HCT116 (cell line): Measurements from ENCODE around the gene PARVG. TPM values are rescaled to one million over a fixed set of nuclear protein-coding genes. Genes with fewer than 3 reads are reported as not detected.

Source experiments
- ATAC-seq: fragments of 200-7000 bp; cut with Tn5 transposase; 2 replicates; pipeline ENCODE4 v1.9.1; 2020; ENCODE audit warnings: mild to moderate bottlenecking, moderate library complexity
- BruUV-seq: library from RNA; stranded (reverse); fragments of 400-500 nt; replicated peaks from 2 replicates; lab custom pipeline; 2021; lab: Mats Ljungman, UMichigan
- CTCF ChIA-PET: fragments of 300-600 bp; sonication (Branson Sonifier 250); formaldehyde crosslinking; loops from one replicate; lab custom pipeline; 2021; ENCODE audit warnings: antibody characterized with exemption; lab: Charles Lee
- POLR2A ChIA-PET: fragments of 300-600, 350-600 bp; sonication (Branson Sonifier 250); formaldehyde crosslinking; loops from one replicate; lab custom pipeline; 2021; ENCODE audit warnings: antibody characterized with exemption; lab: Charles Lee
- RAD21 ChIA-PET, 2 experiments: fragments of 300-600 bp; sonication (Branson Sonifier 250); formaldehyde crosslinking; loops; one replicate each; lab custom pipeline; 2023; ENCODE audit warnings: low total read pairs in 2 of 2; ENCODE audit not compliant: uncharacterized antibody in 2 of 2, unreplicated experiment in 2 of 2, low non-redundant PET in 1 of 2; lab: Charles Lee
- DNase-seq: peaks from one replicate; pipeline ENCODE4 v3.0.0-alpha.2; 2010; ENCODE audit warnings: low read depth, low spot score
- H2AFZ ChIP-seq: fragments of 200-600 bp; shearing (Covaris generic), sonication (generic); 2 replicates; pipeline ENCODE4 v1.6.1; 2017; ENCODE audit warnings: low read depth, mixed run types, mixed read lengths, antibody characterized with exemption, low read length; ENCODE audit not compliant: poor library complexity, severe bottlenecking
- H3K27ac ChIP-seq: 2 replicates; pipeline ENCODE4 v1.5.1; 2012; ENCODE audit warnings: low read depth, low read length
- H3K27me3 ChIP-seq: fragments of 200-600 bp; sonication (generic); 2 replicates; pipeline ENCODE4 v1.6.1; 2016; ENCODE audit warnings: mixed run types, low read length, mixed read lengths; ENCODE audit not compliant: insufficient read depth
- H3K36me3 ChIP-seq, 2 experiments: fragments of 200-500 bp in 1 of 2; fragments of 200-600 bp in 1 of 2; sonication (Bioruptor generic) in 1 of 2; sonication (generic) in 1 of 2; 2 replicates each; pipeline versions ENCODE4 v1.5.1 to v1.6.1; 2014 to 2016; ENCODE audit warnings: low read length in 2 of 2, inconsistent platforms in 1 of 2, mixed read lengths in 1 of 2, mixed run types in 1 of 2; ENCODE audit not compliant: insufficient read depth in 2 of 2, control insufficient read depth in 1 of 2
- H3K4me1 ChIP-seq, 2 experiments: fragments of 200-600 bp in 1 of 2; sonication (generic) in 1 of 2; 2 replicates each; pipeline versions ENCODE4 v1.5.1 to v1.6.1; 2012 to 2017; ENCODE audit warnings: low read length in 2 of 2, inconsistent platforms in 1 of 2, mild to moderate bottlenecking in 1 of 2, mixed read lengths in 1 of 2, mixed run types in 1 of 2, moderate library complexity in 1 of 2; ENCODE audit not compliant: insufficient read depth in 2 of 2, control insufficient read depth in 1 of 2
- H3K4me2 ChIP-seq: fragments of 200-600 bp; sonication (generic); 2 replicates; pipeline ENCODE4 v1.6.1; 2017; ENCODE audit warnings: mixed run types, low read length, mixed read lengths
- H3K4me3 ChIP-seq, 2 experiments: fragments of 200-600 bp in 1 of 2; sonication (generic) in 1 of 2; replicated peaks in 1 of 2; 2 replicates each; pipeline ENCODE4 v1.5.1; 2011 to 2016; ENCODE audit warnings: low read length in 2 of 2, control low read depth in 1 of 2, low read depth in 1 of 2, mild to moderate bottlenecking in 1 of 2, mixed read lengths in 1 of 2, mixed run types in 1 of 2
- H3K79me2 ChIP-seq: fragments of 200-600 bp; sonication (generic); 2 replicates; pipeline ENCODE4 v1.6.1; 2017; ENCODE audit warnings: mild to moderate bottlenecking, mixed run types, low read length, moderate library complexity, mixed read lengths; ENCODE audit not compliant: insufficient read depth
- H3K9ac ChIP-seq: fragments of 200-600 bp; sonication (generic); 2 replicates; pipeline ENCODE4 v1.6.1; 2016; ENCODE audit warnings: low read length, mixed read lengths
- H3K9me2 ChIP-seq: fragments of 200-600 bp; sonication (generic), shearing (Covaris generic); 2 replicates; pipeline ENCODE4 v1.6.1; 2017; ENCODE audit warnings: mixed run types, mild to moderate bottlenecking, moderate library complexity; ENCODE audit not compliant: insufficient read depth
- H3K9me3 ChIP-seq, 2 experiments: fragments of 200-500 bp in 1 of 2; fragments of 200-600 bp in 1 of 2; sonication (Bioruptor generic) in 1 of 2; sonication (generic) in 1 of 2; 2 replicates each; pipeline ENCODE4 v1.6.1; 2014 to 2017; ENCODE audit warnings: low read length in 2 of 2, mixed read lengths in 2 of 2, inconsistent platforms in 1 of 2, low read depth in 1 of 2, mild to moderate bottlenecking in 1 of 2, mixed run types in 1 of 2, moderate library complexity in 1 of 2; ENCODE audit not compliant: control insufficient read depth in 1 of 2, insufficient read depth in 1 of 2
- H4K20me1 ChIP-seq: fragments of 200-600 bp; sonication (generic), shearing (Covaris generic); 2 replicates; pipeline ENCODE4 v1.6.1; 2017; ENCODE audit warnings: mixed run types, mild to moderate bottlenecking, moderate library complexity; ENCODE audit not compliant: insufficient read depth
- ATF3 ChIP-seq: IDR thresholded peaks from 2 replicates; pipeline ENCODE4 v1.6.1; 2012
- CBX3 ChIP-seq: IDR thresholded peaks from 2 replicates; pipeline ENCODE4 v1.6.1; 2012; ENCODE audit warnings: low read depth
- CEBPB ChIP-seq: IDR thresholded peaks from 2 replicates; pipeline ENCODE4 v1.6.1; 2012; ENCODE audit warnings: low read depth
- CTCF ChIP-seq, 3 experiments: fragments of 200-600 bp in 1 of 3; sonication (generic) in 1 of 3; IDR thresholded peaks in 2 of 3; conservative IDR thresholded peaks in 1 of 3; 2 replicates each; pipeline ENCODE4 v1.5.1; 2012 to 2017; ENCODE audit warnings: low read depth in 2 of 3, low read length in 2 of 3, antibody characterized with exemption in 1 of 3, borderline replicate concordance in 1 of 3, control low read depth in 1 of 3, mild to moderate bottlenecking in 1 of 3, mixed read lengths in 1 of 3, mixed run types in 1 of 3, moderate library complexity in 1 of 3; ENCODE audit not compliant: insufficient read depth in 1 of 3
- EGR1 ChIP-seq: IDR thresholded peaks from 2 replicates; pipeline ENCODE4 v1.6.1; 2012; ENCODE audit warnings: low read depth
- EZH2 ChIP-seq: fragments of 200-600 bp; sonication (generic); IDR thresholded peaks from 2 replicates; pipeline ENCODE4 v1.6.1; 2017; ENCODE audit warnings: antibody characterized with exemption, mixed run types
- FOSL1 ChIP-seq: IDR thresholded peaks from 2 replicates; pipeline ENCODE4 v1.6.1; 2012; ENCODE audit warnings: low read depth
- JUND ChIP-seq: IDR thresholded peaks from 2 replicates; pipeline ENCODE4 v1.6.1; 2012
- POLR2A ChIP-seq: IDR thresholded peaks from 2 replicates; pipeline ENCODE4 v1.7.0; 2011; ENCODE audit warnings: borderline replicate concordance; ENCODE audit not compliant: insufficient read depth, insufficient read length; ENCODE audit errors: extremely low read depth
- POLR2AphosphoS5 ChIP-seq: IDR thresholded peaks from 2 replicates; pipeline ENCODE4 v1.6.1; 2011; ENCODE audit warnings: mild to moderate bottlenecking, low read depth, low read length, moderate library complexity
- SIN3A ChIP-seq: IDR thresholded peaks from 2 replicates; pipeline ENCODE4 v1.6.1; 2012; ENCODE audit warnings: low read depth
- SP1 ChIP-seq: IDR thresholded peaks from 2 replicates; pipeline ENCODE4 v1.6.1; 2012; ENCODE audit warnings: low read depth
- SRF ChIP-seq: IDR thresholded peaks from 2 replicates; pipeline ENCODE4 v1.6.1; 2012; ENCODE audit warnings: low read depth
- TCF7L2 ChIP-seq: IDR thresholded peaks from 2 replicates; pipeline ENCODE4 v1.7.0; 2011; ENCODE audit warnings: borderline replicate concordance, inconsistent platforms; ENCODE audit not compliant: insufficient read depth, insufficient read length; ENCODE audit errors: extremely low read depth
- YY1 ChIP-seq: IDR thresholded peaks from 2 replicates; pipeline ENCODE4 v1.6.1; 2011; ENCODE audit warnings: low read length, low read depth, moderate library complexity, mild to moderate bottlenecking; ENCODE audit not compliant: insufficient replicate concordance; ENCODE audit errors: extremely low read depth
- ZBTB33 ChIP-seq: IDR thresholded peaks from 2 replicates; pipeline ENCODE4 v1.6.1; 2011; ENCODE audit warnings: mild to moderate bottlenecking, low read length, moderate library complexity; ENCODE audit not compliant: insufficient replicate concordance; ENCODE audit errors: extremely low read depth
- ZFX ChIP-seq: fragments of 450-650 bp; IDR thresholded peaks from 2 replicates; pipeline ENCODE4 v1.6.1; 2017
- ZNF274 ChIP-seq: fragments of 200-500 bp; sonication (Bioruptor generic); IDR thresholded peaks from 2 replicates; pipeline ENCODE4 v1.6.1; 2014; ENCODE audit warnings: mild to moderate bottlenecking, low read depth, low read length, inconsistent platforms
- intact Hi-C: fragments of 100-400 bp; cut with micrococcal nuclease; formaldehyde crosslinking; loops from 2 replicates; pipeline ENCODE4 v1.10.0; 2022
- total RNA-seq: library from RNA; stranded (reverse); gene quantifications from one replicate; pipeline ENCODE4 v1.2.1, GENCODE V29; 2021; ENCODE audit not compliant: unreplicated experiment
- TF ChIP-seq, protein P1 (sequence below): IDR thresholded peaks from 2 replicates; pipeline ENCODE4 v1.6.1; 2012

Gene PARVG
- total RNA-seq, 1 experiment from 2014 or later, result 0.57 TPM

DNA sequence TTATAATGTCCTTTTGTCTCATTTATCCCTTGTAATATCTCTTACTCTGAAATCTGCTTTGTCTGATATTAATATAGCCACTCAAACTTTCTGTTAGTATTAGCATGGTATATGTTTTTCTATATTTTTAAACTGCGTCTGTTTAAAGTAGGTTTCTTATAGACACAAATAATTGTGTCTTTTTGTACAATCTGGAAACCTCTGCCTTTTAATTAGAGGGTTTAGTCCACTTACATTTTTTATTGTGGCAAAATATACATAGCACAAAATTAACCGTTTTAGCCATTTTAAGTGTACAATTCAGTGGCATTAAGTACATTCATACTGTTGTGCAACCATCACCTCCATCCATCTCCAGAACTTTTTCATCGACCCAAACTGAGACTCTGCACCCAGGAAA is 28.6 kb downstream of the PARVG start:
- Histone ChIP-seq H3K9me3 (no peaks in the 10 kb centered on the region), H2AFZ (no peak overlapping the region), H3K4me2 (no peak overlapping the region), H3K4me1 (no peaks in the 10 kb centered on the region), H3K36me3 (no peaks in the 10 kb centered on the region), H3K4me3 (no peak overlapping the region), H3K9ac (no peak overlapping the region), H3K79me2 (no peaks in the 10 kb centered on the region), H3K27ac (no peak overlapping the region), H3K9me2 (no peaks in the 10 kb centered on the region), H4K20me1 (no peaks in the 10 kb centered on the region), H3K27me3 (peaks cover 12% of the 10 kb centered on the region)
- RAD21 ChIA-PET, result no interaction called here
- no peak for ATAC-seq
- no peak for TF ChIP-seq TCF7L2
- TF ChIP-seq JUND, result no peak
- no peak for TF ChIP-seq ZNF274
- TF ChIP-seq EGR1, result no peak
- TF ChIP-seq ZBTB33, result no peak
- no peak for TF ChIP-seq SP1
- TF ChIP-seq, protein P1, sequence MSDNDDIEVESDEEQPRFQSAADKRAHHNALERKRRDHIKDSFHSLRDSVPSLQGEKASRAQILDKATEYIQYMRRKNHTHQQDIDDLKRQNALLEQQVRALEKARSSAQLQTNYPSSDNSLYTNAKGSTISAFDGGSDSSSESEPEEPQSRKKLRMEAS, result no peak
- no peak for TF ChIP-seq CBX3
- no peak for TF ChIP-seq YY1
- no peak for TF ChIP-seq CEBPB
- no peak for TF ChIP-seq FOSL1
- TF ChIP-seq ATF3, result no peak
- TF ChIP-seq SRF, result no peak
- no peak for TF ChIP-seq EZH2
- TF ChIP-seq ZFX, result no peak
- TF ChIP-seq POLR2AphosphoS5, result no peak
- TF ChIP-seq POLR2A, result no peak
- TF ChIP-seq CTCF (IDR thresholded peaks at IDR 0.05 in 2 of 3, conservative IDR thresholded peaks at IDR 0.05 in 1 of 3; ENCODE audit: borderline replicate concordance in 1 of 3, insufficient read depth in 1 of 3, low read depth in 2 of 3, low read length in 2 of 3), result no peak
- no peak for TF ChIP-seq SIN3A
- DNase-seq, result no peak
- POLR2A ChIA-PET, result no interaction called here
- intact Hi-C loops, result no loop called here
- no TSS peak for BruUV-seq
- CTCF ChIA-PET, result no interaction called here
